ENCODE measurements around the gene NDFIP2.
"Not testable (repeated sequence)": the region's sequence is repeated elsewhere in the genome, so short reads cannot be mapped to it uniquely, and the experiment has no call there.

NDFIP2 gene

DNA sequence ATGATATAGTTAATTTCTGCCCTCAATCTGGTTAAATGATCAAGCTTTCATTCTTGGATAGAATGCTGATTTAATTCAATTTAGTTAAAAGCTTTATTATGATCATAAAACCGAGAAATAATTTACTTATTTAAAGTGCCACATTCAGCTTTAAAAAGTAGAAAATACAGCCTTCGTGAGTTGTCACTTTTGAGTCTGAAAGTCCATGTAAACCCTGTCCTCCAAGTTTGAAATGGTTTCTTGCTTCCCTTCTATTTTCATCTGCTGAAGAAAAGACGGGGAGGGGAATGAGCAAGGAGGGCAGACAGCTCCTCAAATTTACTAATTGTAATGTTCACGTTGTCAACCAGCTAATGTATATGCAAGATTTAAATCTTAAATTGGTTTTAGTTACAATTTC lies 59.5 kb downstream of the NDFIP2 start:
- no peak for DNase-seq

DNA sequence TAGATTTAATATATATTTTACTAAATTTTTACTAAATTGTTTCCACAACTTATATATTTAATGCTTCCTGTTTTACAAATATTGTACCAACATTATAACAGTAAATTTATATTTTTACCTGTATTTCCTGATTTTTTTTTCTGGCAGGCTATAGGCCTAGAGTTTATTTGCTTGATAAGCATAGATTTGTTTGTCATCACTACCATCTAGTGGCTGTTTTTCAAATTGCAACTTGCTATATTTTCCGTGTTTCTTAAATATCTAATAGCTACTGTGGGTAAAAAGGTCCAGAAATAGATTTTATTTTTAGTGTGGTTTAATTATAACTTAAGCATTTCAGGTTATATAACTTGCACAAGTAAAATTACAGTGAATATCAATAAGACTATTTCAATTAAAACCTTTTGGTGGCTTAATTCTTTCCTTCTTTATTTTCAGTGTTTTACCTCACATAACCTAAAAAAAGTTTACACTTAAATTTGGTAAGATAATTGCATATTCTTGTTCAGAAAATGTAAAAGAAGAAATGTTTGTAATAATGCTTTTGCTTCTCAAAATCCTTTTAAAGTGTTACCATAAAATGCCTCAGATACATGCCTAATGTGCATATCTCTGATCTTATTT lies 60.6 kb downstream of the NDFIP2 start:
- DNase-seq: peak; percentile 71

DNA sequence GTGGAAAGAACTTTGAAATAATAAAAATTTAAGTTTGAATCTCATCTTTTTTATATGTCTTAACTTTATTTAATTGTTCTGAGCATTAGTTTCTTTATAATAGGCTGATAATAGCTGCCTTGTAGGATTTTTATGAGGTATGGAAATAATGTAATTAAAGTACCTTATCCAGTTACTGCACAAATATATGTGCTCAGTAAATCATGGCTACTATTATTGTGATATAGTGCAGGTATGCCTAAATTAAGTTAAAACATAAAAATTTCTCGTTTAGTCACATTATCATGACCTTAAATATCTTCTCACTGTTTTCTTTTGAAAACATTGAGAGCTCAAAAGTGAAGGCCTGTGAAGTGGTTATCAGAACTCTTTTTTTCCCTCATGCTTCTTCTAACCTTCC lies 62.9 kb downstream of the NDFIP2 start:
- no peak for DNase-seq

DNA sequence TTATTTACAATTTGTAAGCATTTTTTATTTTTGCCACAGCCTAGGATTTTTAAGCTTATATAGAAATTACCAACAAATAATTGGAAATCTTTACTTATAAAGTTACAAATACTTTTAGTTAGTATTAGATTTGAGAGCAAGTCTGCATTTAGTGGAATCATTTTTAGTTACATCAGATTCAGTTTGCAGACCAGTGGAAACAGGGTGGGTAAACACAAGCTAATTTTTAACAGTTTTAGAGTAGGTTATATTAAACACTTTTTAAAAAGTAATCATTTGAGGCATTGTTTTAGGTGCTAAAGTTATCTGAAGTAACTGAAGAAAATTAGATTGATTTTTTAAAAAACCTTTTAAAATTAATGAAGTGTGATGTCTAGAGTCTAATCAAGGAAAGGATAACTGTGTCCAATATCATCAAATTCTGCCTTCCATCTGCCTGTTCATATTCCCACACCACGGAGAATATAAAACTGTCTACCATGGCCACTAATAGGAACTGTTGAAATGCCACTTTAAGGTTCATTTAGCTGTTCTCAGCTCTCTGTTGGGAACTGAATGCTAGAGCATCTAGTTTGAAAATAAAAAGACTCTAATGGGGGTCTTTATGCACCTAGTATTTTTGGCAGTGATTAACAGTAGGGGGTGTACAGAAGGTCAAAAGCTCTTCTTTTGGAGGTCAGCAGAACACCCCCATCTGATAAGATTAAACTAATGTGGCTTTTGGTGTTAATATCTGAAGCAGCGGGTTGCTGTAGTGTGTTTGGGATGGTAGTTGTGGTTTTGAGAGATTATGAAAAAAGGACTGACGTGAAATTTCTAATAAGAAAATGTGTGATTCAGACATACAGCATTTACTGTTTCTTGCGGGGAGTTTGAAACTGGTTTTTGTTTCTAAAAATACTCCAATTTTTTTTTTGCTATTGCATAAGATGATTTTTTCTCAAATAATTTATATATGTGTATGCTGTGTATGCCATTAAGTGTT lies 66.5 kb downstream of the NDFIP2 start:
- no peak for DNase-seq

DNA sequence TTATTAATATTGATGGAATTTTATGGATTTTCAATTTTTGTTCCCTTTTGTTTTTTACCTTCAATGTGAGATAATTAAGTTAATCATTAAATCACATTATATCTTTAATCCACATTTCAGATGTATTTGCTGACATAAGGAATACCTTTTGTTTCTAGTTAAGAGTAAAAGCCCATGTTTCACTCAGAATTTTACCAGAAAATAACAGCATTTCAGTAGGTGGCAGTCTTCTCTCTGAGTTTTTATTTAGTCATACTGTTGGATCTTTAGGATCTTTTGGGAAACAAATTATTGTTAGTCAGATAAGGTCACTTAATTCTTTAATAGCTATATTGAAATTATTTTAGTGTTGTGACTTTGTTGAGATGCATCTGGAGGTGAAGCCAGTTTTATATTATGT lies 67.9 kb downstream of the NDFIP2 start:
- no peak for DNase-seq

DNA sequence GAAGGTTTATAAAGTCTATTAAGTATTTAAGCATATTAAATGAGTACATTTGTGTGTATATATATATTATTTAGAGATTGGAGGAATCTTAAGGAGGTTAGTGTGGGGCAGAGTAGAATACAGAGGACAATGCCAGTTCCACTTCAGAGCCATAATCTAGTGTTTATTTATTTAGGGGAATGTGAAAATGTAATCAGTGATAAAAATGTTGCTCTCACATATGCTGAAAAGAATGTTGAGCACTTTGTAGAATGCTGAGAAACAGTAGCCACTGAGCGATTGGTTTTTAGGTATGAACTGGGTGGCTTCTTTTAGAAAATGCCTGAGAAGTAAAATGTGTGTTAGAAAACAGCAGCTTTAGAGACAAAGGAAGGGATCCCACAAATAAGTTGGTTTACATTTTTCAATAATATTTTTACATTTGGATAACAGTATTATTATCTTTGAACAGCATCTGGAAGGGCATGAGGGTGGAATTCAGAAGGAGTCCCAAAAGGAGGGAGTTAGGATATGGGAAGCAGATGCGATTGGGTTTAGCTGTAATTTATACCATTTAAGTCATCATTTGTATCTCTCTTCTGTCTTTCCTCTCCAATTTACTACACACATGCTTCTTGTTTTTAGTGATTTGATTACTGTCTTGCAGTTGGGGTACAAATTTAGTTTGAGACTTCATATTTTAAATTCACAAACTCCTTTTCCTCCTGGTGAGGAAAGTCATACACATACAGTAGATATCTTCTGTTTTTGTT lies 68.6 kb downstream of the NDFIP2 start:
- DNase-seq: no peak

DNA sequence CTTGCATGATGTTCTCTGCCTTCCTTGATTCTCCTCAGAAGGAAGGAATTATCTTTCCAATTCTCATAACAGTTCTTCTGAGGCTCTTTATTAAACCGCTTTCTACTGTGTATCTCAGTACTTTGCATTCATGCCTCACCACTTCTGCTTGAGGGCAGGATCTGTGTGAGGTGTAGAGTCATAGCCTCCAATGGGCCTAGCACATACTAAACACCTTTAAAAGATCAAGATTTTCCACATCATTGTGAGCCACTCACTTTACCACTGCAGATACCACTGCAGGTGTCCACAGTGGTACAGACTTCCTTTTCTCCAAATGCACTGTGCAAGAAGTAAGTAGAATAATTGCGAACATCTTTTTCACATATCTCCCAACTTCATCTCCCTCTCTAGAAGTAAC lies 76.7 kb downstream of the NDFIP2 start:
- DNase-seq: no peak

DNA sequence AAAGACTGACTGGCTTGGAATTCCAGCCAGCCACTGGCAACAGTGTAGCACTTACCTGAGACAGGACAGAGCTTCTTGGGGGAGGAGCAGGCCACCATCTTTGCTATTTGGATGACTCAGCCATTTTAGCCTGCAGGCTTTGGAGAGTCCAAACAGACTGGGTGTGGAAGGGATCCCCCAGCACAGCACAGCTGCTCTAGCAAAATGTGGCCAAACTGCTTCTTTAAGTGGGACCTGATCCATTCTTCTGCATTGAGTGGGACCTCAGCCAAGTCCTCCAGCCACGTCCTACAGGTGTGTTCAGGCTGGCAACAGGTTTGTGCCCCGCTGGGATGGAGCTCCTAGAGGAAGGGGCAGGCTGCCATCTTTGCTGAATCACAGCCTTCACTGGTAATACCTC lies 80.0 kb downstream of the NDFIP2 start:
- no peak for DNase-seq

DNA sequence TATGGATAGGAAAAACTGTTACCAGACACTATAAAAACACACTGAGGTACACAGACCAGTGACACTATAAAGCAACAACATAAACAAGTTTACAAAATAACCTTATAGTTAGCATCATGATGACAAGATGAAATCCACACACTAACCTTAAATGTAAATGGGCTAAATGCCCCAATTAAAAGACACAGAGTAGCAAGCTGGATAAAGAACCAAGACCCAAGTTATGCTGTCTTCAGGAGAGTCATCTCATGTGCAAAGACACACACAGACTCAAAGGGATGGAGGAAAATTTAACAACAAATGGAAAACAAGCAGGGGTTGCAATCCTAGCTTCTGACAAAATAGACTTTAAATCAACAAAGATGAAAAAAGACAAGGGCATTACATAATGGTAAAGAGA lies 81.6 kb downstream of the NDFIP2 start:
- no peak for DNase-seq

DNA sequence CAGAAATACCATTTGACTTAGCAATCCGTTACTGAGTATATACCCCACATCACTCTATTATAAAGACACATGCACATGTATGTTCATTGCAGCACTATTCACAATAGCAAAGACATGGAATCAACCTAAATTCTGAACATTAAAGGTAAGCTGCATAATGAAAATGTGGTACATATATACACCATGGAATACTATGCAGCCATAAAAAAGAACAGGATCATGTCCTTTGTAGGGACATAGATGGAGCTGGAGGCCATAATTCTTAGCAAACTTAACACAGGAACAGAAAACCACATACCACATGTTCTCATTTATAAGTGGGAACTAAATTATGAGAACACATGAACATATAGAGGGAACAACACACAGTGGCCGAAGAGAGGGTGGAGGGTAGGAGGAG lies 85.2 kb downstream of the NDFIP2 start:
- DNase-seq: no peak

DNA sequence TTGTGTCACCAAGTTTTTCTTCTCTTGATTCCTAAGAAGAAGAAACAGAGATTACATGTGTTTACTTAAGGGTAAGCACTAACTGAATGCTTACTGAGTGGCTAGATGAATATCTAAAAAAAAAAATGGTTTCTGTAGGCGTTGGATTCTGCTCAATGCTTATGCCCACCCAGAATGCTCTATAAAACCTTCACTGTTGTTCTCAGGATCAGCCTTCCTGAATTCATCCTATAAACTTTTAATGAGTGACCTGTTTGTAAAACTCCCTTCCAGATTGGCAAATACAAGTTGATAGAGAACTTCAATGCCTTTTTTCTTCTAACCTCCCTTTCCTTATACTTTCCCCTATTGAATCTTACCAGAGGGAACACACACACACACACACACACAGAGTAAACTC lies 90.2 kb downstream of the NDFIP2 start:
- no peak for DNase-seq

DNA sequence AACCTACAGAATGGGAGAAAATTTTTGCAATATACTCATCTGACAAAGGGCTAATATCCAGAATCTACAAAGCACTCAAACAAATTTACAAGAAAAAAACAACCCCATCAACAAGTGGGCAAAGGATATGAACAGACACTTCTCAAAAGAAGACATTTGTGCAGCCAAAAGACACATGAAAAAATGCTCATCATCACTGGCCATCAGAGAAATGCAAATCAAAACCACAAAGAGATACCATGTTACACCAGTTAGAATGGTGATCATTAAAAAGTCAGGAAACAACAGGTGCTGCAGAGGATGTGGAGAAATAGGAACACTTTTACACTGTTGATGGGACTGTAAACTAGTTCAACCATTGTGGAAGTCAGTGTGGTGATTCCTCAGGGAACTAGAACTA lies 92.9 kb downstream of the NDFIP2 start:
- not testable (repeated sequence) for DNase-seq

DNA sequence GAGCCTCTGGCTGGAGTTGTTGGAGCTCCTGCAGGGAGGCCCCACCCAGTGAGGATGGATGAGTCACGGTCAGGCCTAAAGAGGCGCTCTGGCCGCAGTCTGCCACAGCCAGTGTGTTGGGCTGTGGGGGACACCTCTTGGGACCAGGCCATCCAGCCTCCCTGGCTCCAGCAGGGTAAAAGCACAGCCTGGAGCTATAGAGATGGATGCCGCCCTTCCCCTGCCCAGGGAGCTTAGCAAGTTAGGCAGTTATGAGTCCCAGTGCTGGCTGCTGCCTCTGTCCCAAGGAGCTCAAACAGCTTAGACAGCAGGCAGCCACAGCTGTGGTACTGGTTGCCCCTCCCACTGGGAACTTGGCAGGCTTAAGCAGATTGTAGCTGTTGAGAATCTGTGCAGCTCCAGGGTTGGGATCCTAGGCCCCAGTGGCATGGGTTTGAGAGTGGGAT lies 100.9 kb downstream of the NDFIP2 start:
- DNase-seq: no peak

DNA sequence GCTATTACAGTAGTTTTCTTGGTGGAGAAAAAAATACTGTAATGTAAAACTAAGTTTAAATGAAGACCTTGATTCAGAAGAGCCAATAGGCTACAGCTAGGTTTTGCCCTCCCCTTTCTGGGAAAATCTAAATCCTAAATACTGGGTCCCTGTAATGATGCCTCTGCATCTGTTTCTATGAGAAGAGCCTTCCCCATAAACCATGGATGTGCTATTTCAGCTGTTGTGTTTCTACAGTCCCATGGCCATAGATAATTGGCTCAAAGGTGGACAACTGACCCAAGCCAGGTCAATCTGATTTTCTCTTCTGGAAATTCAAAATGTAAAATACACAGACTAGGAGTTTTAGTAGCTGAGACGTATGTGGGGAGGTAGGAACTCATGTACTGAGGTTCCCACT lies 101.9 kb downstream of the NDFIP2 start:
- DNase-seq: no peak

DNA sequence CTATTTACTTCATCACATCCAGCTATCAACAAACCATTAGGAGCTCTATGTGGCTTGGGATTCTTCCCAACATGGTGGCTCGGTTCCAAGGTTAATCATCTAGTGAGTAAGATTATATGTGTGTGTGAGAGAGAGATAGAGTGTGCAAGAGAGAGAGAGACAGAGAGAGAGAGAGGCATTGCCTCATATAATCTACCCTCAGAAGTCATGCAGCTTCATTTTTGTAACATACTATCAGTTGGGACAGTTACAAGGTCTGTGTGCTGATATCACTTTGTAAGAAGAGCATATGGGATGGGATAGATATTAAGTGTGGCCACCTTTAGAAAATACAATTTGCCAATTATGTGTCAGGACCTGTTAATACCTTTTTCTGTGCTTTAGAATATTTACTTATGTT lies 104.1 kb downstream of the NDFIP2 start:
- no peak for DNase-seq

DNA sequence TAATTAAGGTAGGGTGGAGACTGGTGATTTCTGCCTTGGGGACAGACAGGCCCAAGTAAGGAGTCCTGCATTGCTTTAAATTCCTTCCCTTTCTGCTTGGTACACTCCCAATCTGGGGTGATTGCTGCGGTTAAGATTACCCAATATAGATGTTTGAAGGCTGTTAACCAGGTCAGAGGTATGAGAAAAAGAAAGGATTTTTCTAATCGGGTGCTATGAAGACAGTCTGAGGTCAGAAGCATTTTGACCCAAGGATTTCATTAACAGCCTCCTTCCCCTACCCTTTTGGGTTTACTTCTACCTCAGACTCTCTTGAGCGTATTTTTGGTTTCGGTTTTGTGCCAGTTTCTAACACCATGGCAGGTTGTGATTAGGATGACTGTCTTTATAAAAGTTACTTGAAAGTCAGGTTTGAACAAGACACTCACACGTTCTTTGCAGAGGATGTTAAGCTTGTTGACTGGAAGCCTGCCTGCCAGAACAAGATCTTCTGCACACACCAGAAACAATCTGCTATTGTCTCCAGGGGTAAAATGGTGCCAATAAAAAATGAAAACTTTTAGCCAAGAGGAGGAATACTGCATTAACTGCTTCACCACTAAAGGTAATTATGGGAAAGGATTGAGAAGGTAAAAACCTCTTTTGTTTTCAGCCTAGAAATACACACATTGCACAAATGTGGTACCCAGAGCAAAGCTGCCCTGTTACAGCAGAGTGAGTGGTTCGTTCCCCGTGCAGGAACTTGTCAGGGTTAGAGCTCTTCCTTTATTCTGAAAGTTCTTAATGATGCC lies 108.8 kb downstream of the NDFIP2 start:
- no peak for DNase-seq

DNA sequence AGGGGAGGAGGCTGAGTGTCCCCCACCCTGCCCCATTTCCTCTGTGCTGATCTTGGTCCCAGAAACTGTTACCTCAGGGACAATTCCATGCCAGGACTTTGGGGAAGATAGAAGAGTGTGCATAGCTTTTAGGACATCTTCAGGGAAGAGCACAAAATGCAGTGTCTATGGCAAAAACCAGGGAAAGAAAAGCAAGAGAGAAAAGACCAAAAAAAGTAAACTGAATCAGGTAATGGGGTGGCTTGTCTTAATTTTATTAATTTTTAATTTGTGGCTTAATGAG lies 109.4 kb downstream of the NDFIP2 start:
- no peak for DNase-seq

DNA sequence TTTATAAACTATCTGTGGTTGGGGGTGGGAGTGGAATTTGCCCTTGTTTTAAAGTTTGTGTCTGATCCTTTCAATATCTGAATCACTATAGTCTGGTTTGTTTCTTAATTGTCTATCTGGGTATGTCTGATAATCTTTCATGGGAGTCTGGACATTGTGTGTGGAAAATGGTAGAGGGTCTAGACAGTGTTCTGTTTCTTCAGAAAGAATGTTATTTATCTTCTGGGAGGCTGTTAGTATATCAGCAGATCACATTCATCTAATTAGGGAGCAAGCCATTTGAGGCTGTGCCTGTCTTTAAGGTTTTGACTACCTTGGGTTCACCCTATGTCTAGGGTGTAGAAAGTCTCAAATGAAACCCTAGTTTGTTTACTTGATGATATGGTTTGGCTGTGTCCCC lies 110.5 kb downstream of the NDFIP2 start:
- DNase-seq: no peak

DNA sequence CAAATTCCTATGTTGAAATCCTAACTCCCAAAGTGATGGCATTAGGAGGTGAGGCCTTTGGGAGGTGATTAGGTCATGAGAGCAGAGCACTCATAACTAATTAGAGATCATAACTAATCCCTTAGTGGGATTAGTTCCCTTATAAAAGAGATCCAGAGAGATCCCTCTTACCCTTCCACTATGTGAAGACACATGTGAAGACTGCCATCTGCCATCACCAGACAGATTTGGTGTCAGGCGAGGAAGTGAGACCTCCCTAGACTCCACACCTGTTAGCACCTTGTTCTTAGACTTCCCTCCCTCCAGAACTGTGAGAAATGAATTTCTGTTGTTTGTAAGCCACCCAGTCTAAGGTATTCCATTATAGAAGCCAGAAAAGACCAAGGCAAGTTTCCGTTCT lies 112.2 kb downstream of the NDFIP2 start:
- DNase-seq: no peak

DNA sequence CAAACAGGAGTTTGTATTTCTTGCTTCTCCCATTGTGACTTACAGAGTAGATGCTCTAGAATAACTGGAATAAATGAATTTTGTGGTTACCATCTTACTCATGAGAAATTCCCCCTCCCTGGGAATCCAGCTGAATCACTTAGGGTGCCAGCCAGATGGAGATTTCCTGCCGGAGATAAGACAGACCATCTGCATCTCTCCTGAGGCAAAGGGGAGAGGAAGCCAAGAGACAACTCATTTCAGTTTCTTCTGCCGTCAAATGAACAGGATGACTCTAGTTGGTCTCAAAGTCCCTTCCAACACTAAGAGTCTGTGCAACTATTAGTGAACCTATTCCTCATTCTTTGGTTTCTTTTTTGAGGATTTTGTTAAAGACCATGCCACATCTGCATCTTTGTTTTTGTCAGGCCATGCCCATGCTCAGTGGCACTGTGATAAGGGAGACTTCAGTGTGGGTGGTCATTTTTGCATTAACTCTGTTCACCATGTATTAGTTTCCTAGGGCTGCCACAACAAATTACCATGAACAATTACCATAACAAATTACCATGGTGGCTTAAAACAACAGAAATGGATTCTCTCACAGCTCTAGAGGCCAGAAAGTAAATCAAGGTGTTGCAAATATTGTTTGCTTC lies 112.8 kb downstream of the NDFIP2 start:
- no peak for DNase-seq

DNA sequence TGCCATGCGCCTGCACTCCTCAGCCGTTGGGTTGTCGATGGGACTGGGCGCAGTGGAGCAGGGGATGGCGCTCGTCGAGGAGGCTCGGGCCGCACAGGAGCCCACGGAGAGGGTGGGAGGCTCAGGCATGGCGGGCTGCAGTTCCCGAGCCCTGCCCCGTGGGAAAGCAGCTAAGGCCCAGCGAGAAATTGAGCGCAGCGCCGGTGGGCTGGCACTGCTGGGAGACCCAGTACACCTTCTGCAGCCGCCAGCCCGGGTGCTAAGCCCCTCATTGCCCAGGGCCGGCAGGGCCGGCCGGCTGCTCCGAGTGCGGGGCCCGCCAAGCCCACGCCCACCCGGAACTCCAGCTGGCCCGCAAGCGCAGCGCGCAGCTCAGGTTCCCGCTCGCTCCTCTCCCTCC lies 119.2 kb downstream of the NDFIP2 start:
- not testable (repeated sequence) for DNase-seq

DNA sequence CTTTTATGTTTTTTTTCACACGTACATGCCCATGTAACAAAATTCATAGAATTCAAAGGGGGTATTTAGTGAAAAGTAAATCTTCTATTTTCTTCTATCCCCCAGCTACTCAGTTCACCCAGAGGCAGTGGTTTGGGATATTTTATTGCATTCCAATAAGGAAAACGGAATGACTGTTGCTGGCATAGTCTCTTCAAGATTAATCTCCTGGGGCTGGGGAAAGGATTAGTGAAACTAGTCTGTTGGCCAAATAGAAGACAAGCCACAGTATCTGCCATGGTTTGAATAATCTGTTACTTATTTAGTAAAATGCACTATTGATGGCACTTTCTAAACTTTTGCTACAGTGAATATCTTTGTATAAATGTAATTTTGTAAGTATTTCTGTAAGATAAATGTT lies 122.0 kb downstream of the NDFIP2 start:
- DNase-seq: no peak

DNA sequence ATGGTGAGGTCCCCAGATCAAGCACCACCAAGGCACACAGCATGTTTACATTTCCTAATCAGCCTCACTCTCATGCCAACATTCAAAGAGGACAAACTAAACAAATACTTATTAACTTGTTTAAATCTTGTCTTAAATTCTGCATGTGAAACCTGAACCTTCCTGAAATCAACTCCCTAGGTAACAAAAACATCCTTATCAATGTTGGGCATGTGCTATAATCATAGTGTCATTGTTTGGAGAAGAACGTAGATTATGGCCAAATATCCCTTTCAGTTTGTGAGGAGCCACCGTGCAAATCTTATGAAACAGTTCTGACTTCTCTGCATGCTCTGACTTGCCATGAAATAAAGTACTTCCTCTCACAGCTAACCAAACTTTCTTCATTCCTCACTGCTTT lies 123.8 kb downstream of the NDFIP2 start:
- DNase-seq: no peak

Measured in activated CD4-positive, alpha-beta T cell treated with anti-CD3 and anti-CD28 coated beads, Interleukin-2, amount 50 U/mL, for 16 hours (primary cell).